Activated CD4-positive, alpha-beta T cell treated with anti-CD3 and anti-CD28 coated beads, Interleukin-2, amount 50 U/mL, for 16 hours (primary cell): ENCODE data around the gene TMEM126A.
"Not testable (repeated sequence)": the region's sequence is repeated elsewhere in the genome, so short reads cannot be mapped to it uniquely, and the experiment has no call there.

Experiments
- DNase-seq: peaks from one replicate; pipeline ENCODE4 v3.0.0-alpha.2; 2020

The TMEM126A gene

DNA sequence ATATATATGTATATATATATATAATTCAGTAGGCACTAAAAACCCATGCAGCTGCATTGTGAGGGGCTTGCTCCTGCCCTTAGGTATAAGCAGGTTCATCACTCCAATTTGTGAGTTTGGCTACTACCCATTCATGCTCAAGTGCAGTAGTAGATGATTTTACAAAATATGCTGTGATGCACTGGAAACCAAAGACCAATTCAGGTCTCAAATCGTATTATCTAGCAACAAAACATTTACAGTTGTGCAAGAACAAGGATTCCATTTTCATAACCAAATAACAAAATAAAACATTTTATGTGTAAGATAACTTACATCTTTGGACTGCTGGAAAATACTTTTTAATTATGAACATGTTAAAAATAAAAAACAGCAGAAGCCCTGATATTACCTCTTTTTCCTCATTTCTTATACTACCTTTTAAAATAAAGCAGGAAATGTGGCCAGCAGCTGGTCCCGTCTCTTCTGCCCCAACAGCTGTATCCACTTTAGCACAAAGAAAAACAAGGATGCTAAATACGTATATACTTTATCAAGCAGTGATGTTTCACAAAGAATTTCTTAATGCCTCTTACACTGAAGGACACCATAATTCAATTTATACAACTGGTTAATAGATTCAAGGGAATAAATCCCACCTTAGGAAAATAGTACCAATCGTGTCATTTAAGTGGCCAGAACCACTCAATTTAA is 14.4 kb downstream of the TMEM126A start:
- no peak for DNase-seq

DNA sequence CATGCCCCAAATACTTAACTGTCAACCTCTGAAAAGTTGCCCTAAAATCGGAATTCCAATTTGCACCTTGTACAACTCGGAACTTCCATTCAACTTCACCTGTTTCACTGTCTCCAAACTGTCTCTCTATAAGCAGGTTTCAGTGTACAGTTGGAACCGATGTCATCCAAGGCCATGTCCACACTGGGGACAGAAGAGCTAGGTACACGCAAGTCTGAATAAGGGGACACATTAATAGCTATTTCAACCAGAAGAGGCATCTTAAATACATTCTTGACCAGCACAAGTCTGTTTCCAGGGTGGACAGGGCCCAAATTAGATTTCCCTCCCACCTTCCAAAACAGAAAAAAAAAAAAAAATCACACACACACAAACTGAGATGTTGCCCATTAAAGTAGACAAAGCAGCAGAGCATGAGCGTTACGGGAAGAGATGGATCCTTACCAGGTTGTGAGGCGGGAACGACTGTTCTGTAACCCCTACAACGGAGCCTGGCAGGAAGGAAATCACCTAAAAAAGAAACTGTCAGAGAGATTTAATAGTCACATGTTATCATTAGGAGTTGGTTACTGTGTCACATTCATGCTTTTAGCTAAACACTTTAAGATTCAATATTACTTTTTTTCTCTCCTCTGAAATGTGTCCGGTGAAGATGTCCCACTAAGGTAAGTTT is 15.4 kb downstream of the TMEM126A start:
- peak; percentile 42 for DNase-seq

DNA sequence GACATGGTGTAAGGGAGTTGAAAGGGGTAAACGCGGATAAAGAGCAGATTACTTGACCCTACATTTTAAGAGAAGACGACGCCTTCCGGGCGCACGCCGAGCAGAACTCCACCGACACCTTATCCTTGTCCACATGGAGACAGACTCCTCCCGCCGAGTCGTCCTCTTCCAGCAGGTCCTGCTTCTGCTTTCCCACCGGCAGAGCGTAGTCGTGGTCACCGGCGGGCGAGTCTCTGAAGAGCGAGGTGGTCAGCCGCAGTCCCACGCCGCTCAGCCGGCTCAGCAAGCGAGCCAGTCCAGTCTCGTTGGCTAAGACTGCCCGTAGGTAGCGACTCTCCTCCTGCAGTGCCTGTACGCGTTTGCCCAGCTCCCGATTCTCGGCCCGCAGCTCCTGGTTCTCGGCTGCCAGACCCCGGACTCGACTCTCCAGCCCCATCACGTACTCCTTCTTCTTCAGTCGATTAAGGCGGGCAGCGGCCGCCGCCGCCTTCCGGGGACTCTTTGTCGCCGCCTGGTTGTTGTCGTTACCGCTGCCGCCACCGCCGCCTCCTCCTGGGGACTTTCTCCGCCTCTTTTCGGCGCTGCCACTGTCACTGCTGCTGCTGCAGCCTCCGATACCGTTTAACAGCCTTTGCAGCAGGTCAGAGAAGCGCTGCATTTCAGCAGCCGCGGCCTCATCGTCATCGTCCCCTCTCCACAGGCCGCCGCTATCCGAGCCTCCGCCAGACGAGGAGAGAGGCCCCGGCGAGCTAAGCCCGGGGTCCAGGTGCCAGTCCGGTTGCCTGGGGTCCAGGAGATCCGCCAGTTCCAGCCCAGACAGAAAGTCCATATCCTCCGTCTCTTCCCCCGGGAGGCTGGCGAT is 16.2 kb downstream of the TMEM126A start:
- peak; percentile 87 for DNase-seq

DNA sequence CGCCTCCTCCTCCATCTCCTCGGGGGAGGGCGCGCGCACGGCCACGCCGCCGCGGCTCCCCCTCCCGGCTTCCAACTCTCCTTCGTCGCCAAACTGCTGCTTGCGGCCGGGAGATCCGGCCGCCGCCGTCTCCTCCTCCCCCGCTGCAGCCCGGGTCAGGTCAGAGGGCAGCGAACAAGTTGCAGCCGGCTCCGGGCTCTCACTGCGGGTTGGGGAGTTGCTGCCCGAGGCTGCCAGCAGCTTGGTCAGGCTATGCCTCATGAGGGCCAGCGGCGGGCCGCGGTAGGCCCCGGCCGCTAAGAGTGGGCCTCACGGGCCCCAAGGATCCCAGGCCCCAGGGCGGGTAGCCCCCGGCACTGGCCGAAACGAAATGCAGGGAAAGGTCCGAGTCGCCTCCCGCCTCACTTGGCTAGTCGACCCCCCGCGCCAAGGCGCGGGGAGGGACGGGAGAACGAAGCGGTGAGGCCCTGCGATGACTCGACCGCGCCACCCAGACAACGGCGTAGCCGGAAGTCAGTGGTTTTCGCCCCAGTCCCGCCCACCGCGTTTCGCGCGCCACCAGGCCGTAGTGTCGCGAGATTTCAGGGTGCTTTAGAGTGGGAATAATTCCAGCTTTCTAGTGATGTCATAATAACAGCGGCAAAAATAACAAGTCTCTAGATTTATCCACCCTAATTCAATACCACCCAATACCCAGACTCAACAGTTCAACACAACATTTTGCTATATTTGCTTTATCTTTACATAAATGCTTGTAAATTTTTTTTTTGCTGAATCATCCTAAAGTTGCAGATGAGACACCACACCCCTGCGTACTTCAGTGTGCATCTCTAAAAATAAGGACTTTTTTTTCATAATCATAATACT is 17.1 kb downstream of the TMEM126A start, which contains the start of gene CREBZF:
TSS of gene CREBZF (minus strand) at position 515 of the 867 bp plus-strand sequence. CDS start at position 261, 254 bp downstream.
- DNase-seq: peak; percentile 98

DNA sequence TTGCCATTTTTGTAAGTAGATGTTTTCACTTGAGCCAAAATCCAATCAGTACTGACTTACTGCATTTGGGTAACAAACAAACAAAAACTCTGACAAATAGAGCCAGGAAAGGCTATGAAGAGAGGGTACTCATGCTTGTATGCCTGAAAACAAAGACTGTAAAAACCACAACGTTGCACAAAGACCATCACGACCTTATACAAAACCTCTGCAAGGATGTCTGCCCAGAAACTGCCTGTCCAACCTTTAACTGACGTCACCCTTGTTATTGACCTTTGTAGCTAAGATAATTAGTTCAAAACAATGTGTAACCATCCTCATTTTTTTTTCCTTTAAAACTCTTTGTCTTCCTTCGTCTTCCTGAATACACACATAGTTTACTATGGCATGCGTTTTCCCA is 18.0 kb downstream of the TMEM126A start:
- no peak for DNase-seq

DNA sequence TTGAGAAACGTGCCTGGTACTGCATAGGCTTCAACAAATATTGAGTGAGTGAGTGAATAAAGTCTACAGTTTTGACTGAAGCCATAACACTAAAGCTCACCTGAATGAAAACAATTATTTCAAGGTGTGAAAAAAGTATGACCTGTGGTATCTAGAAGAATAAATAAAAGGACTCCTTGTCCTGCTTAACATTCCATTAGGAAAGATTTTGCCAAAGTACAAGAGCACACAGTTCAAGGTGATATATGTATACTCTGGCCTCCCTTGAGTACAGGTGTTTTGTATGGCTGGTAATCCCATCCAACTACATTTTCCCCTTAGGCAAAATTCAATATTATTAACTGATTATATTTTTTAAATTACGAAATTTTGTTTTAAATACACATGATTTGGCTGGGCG is 18.9 kb downstream of the TMEM126A start:
- no peak for DNase-seq

DNA sequence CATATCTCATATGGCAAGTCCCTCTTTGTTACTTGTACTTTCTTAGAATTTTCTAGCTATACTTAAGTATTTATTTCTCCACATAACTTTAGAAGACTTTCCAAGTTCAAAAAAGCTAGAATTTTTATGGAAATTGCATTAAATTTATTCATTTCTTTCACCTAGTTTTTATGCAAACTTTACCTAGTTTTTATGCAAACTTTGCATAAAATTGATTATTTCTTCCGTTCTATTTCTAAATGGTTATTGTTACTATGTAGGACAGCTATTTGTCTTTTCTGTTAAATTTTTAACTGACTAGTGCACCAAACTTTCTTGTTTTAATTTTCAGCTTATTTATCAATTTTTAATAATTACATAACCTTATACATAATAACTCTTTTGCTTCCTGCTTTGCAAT is 20.4 kb downstream of the TMEM126A start:
- DNase-seq: no peak

DNA sequence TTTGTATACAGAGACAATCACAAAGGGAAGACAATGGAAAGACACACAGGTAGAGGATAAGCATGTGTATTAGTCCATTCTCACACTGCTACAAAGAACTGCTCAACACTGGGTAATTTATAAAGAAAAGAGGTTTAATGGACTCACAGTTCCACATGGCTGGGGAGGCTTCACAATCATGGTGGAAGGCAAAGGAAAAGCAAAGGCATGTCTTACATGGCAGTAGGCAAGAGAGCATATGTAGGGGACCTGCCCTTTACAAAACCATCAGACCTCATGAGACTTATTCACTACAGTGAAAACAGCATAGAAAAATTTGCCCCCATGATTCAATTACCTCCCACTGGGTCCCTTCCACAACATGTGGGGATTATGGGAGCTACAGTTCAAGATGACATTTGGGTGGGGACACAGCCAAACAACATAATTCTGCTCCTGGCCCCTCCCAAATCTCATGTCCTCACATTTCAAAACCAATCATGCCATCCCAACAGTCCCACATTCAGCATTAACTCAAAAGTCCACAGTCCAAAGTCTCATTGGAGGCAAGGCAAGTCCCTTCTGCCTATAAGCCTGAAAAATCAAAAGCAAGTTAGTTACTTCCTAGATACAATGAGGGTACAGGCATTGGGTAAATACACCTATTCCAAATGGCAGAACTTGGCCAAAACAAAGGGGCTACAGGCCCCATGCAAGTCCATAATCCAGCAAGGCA is 23.3 kb downstream of the TMEM126A start:
- DNase-seq: not testable (repeated sequence)

DNA sequence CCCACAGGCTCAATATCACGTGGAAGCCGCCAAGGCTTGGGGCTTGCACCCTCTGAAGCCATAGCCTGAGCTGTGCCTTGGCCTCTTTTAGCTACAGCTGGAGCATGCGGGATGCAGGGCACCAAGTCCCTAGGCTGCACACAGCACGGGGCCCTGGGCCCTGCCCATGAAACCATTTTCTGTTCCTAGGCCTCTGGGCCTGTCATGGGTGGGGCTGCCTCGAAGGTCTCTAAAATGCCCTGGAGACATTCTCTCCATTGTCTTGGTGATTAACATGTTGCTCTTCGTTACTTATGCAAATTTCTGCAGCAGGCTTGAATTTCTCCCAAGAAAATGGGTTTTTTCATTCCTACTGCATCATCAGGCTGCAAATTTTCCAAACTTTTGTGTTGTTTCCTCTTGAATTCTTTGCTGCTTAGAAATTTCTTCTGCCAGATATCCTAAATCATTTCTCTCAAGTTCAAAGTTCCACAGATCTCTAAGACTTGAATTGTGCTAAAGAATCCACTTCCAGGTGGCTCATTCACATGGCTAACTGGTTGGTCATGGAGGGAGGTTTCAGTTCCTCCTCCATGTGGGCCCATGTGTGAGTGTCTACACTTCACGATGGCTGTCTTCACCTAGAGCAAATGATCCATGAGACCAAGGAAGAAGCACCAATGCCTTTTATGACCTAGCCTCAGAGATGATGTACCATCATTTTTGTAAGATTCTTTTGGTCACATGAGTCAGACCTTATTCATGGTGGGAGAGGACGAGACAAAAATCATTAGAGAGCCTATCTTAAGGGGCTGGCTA is 24.5 kb downstream of the TMEM126A start:
- DNase-seq: no peak

DNA sequence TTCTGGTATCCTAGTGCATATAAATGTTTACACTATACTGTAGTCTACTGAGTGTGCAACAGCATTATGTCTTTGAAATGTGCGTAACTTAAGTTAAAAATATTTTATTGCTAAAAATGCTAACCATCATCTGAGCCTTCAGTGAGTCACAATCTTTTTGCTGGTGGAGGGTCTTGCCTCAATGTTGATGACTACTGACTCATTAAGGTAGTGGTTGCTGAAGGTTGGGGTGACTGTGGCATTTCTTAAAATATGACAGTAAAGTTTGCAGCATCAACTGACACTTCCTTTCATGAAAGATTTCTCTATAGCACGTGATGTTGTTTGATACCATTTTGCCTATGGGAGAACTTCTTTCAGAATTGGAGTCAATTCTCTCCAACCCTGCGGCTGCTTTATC is 25.6 kb downstream of the TMEM126A start:
- peak; percentile 59 for DNase-seq

DNA sequence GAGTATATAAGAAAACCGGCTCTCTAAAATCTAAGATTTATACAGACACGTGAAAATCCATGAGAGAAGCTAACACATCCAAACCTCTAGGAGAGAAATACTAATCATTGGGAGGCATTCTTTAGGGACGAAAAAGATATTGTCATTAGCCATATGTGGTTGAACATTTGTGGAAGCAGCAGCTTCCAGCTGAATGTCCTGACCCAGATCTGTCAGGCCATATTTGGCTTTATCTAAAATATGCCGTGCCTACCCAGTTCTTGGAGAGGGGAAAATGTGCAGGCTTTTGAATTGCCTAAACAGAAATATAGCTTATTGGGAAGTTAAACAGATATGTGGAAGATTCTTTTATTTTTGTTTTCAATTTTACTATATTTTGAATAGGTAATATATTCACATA is 31.8 kb downstream of the TMEM126A start:
- DNase-seq: no peak

DNA sequence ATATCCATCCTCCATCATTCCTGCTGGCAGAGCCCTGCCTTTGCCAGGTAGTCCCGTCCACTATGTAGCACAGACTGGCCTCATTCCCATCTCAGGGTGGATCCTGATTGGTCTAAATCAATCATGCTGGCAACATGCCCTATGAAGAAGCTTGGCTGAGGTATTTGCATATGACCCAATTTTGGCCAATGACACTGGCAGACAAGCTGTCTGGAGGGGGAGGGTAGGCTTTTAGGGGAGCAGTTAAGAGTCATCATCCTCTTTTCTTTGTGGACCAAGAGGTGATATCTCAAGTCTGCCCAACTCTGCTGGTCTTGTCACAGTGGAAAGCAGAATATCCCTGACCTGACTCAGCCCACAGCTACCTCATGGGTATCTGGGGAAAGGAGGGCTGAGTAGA is 33.1 kb downstream of the TMEM126A start:
- no peak for DNase-seq

DNA sequence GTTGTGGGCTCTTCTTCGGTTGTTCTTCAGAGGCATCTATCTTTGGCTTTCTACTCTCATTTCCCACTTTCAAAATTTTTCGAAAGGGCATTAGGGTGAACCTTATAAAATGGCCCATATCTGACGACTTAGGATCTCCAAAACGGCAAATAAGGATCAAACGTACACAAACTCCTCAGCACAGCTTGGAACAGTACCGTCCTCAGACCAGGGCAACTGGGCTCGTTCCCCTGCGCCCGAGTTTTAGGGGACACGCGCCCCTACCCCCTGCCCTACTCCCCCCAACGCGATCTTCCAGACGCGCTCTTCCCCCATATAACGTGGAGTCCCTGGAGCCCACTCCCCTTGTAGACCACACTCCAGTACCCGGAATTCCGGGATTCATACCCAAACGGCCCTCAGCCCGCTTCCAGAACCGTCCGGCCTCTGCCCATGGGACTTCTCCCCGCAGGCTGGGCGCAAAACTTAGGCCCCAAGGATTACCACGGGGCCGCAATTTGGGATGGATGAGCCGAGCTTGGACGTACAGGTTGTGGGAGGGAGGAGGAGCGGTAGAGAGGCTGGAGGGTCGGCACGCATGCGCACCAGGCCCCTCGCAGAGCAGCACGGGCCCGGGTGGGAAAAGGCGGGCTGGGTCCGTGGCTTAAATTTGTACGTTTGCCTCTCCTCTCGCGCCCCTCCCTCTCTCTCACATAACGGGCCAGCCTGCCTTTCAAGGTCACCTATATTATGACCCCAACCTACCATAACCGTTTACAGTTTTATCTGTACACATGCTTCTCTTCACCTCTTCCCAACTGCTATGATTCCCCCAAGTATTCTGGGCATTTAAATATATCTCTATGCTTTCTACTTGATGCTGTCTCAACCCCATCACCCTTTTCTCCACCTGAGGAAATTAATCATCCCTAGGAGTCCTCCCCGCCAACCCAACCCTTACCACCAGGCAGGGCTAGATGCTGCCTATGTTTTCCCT is 34.9 kb downstream of the TMEM126A start:
- DNase-seq: peak; percentile 59

DNA sequence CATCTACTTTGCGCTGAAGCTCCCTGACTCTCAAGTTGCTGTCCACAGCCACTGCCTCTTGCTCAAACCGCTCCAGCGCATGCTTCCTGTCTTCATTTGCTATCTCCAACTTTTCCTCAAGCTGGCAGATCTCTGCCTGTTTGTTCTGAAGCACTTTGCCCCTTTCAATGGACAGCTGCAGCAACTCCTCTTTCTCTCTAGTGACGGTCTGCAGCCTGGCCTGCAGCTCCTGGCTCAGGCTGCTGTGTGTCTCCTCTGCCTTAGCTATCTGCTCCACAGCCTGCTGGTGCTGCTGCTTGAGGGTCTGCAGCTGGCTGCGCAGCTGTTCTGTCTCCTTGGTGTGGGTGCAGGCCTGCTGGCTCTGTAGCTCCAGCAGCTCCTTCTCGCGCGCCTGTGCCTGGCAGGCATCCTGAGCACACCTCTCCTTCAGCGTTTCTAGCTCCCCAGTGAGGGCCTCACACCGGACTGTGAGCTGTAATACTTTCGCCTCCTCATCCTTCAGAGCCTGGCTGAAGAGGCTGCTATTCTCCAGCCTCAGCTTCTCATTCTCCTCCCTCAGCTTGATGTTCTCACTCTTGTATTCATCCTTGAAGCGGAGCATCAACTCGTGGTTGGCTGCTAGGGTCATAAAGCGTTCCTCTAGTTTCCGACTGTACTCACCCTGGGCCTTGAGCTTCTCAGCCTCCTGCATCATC is 37.5 kb downstream of the TMEM126A start:
- no peak for DNase-seq

DNA sequence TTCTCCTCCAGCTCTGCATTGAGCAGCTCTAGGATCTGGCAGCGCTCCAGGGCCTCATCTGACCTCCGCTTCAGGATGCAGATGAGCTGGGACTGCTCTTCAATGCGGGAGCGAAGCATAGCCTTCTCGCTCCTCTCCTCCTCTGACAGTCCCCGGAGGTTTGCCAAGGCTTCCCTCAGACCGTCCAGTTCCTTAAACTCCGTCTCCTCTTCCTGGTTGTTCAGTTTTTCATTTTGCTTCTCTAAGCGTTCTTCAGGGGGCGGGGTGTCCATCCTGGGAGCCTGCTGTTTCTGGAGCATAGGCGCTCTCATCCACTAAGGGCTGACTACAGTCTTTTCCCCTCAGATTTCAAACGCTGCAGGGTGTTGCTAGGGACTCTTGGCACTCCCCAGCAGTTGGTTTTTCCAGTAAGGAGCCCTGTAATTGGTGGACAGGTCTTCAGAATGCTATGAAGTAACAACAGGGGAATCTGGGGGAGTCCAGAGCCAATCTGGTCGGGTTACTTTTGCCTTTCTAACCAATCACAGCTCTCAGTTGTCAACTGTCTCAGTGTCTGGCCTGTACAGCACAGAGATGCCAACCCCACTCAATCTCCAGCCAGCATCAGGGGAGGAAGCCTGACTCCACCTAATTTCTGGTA is 38.2 kb downstream of the TMEM126A start, which contains the start of gene CCDC89:
TSS of gene CCDC89 (minus strand) at position 376 of the 640 bp plus-strand sequence. CDS start at position 311, 65 bp downstream.
- no peak for DNase-seq

DNA sequence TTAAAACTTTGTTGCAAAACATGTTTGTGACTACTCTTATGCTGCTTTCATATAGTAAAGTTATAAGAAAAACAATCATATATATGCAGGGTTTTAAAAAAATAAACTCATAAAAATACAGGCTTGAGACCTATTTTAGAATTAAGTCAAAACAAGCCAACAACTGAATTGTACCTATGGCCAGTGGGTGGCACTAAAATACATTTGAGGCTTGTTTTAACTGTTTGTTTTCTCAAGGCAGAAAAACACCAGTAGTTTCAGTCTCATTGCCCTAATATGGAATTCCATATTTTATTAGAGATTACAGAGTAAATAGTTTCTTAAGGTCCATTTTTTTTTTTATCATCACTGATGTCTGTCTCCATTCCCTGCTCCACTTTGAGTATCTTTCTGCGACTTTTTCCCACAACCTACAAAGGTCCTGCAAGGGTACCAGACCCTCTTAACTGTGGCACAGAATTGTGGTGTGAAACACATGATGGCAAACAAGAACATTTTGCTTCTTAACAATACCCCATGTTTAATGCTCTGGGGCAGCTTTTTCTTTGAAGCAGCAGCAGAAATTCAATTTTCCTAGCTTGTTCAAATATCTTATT is 46.7 kb downstream of the TMEM126A start:
- DNase-seq: peak; percentile 39

DNA sequence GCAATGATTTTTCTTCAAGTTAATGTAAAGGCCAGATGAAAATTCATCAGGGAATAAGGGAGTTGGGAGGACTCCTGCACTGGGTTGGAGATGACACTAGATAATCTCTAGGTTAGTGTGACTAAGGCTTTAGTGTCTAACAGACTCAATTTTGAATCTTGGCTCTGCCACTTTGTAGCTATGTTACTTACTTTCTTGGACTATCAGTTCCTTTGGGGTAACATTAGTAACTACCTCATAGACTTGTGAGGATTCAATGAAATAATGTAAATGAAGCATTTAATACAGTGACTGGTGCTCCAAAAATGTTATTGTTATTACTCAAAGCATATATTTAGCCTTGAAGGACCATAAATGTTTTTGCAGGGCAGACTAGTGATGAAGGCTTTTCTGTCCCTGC is 47.8 kb downstream of the TMEM126A start:
- no peak for DNase-seq

DNA sequence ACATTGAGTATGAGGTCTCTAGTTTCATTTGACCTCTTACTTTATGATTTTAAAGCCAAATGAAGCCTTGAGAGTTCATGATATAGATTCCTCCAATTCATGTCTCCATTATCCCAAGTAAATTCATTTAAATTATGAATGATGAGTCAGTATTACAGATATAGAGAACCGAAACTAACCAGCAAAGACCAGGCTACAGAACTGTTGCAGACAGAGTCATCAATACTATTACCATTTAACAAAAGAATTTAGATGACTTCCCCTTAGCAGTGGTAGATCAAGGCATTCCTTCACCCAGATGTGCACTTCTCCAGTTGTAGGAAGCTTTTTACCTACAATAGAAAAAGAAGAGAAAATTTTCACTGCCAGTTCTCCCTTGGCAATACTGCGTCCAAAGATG is 50.0 kb downstream of the TMEM126A start:
- DNase-seq: no peak
